Common myeloid progenitor, CD34-positive (primary cell): ENCODE data around the gene ITGA3.

Source experiments
- CTCF ChIA-PET: fragments of 350-600 bp; sonication (Branson Sonifier 250); formaldehyde crosslinking; loops from one replicate; lab custom pipeline; 2021; ENCODE audit warnings: antibody characterized with exemption; lab: Charles Lee
- POLR2A ChIA-PET: fragments of 350-600 bp; sonication (Branson Sonifier 250); formaldehyde crosslinking; loops from one replicate; lab custom pipeline; 2021; ENCODE audit warnings: antibody characterized with exemption; lab: Charles Lee
- DNase-seq, 3 donors: peaks; one replicate each; pipeline versions ENCODE4 v3.0.0 to v3.0.0-alpha.2; 2013
- H3K27ac ChIP-seq, 2 experiments: 1 replicate in 1 of 2; 2 replicates in 1 of 2; pipeline ENCODE4 v1.7.0; 2013; ENCODE audit warnings: inconsistent platforms in 2 of 2, low read length in 2 of 2, mild to moderate bottlenecking in 2 of 2, low read depth in 1 of 2, moderate library complexity in 1 of 2; ENCODE audit not compliant: severe bottlenecking in 2 of 2, insufficient read depth in 1 of 2, poor library complexity in 1 of 2
- H3K27me3 ChIP-seq, 5 experiments: replicated peaks in 2 of 5; 1 replicate in 3 of 5; 2 replicates in 2 of 5; pipeline versions ENCODE4 v1.6.1 to v1.7.0; 2013; ENCODE audit warnings: low read length in 4 of 5, mild to moderate bottlenecking in 2 of 5, moderate library complexity in 2 of 5, inconsistent platforms in 1 of 5; ENCODE audit not compliant: insufficient read depth in 5 of 5, control insufficient read depth in 4 of 5
- H3K36me3 ChIP-seq, 4 experiments: 1 replicate in 2 of 4; 2 replicates in 2 of 4; pipeline versions ENCODE4 v1.6.1 to v1.7.0; 2013; ENCODE audit warnings: low read length in 3 of 4, control low read depth in 1 of 4, mild to moderate bottlenecking in 1 of 4; ENCODE audit not compliant: control insufficient read depth in 4 of 4, insufficient read depth in 4 of 4
- H3K4me1 ChIP-seq, 4 experiments: 1 replicate in 3 of 4; 2 replicates in 1 of 4; pipeline versions ENCODE4 v1.6.1 to v1.7.1; 2013; ENCODE audit warnings: low read length in 3 of 4, mild to moderate bottlenecking in 3 of 4, control low read depth in 1 of 4, inconsistent platforms in 1 of 4, moderate library complexity in 1 of 4; ENCODE audit not compliant: control insufficient read depth in 4 of 4, insufficient read depth in 4 of 4; ENCODE audit errors: control extremely low read depth in 1 of 4
- H3K4me3 ChIP-seq, 7 experiments: 1 replicate in 4 of 7; 2 replicates in 3 of 7; pipeline versions ENCODE4 v1.5.1 to v1.7.0; 2013; ENCODE audit warnings: mild to moderate bottlenecking in 7 of 7, low read length in 6 of 7, moderate library complexity in 6 of 7, inconsistent platforms in 2 of 7, low read depth in 2 of 7, control low read depth in 1 of 7; ENCODE audit not compliant: insufficient read depth in 4 of 7, control insufficient read depth in 1 of 7; ENCODE audit errors: extremely low read depth in 1 of 7
- H3K9me3 ChIP-seq, 5 experiments: 1 replicate in 4 of 5; 2 replicates in 1 of 5; pipeline versions ENCODE4 v1.6.1 to v1.7.1; 2013; ENCODE audit warnings: low read length in 4 of 5, mild to moderate bottlenecking in 2 of 5, inconsistent platforms in 1 of 5, low read depth in 1 of 5, moderate library complexity in 1 of 5; ENCODE audit not compliant: control insufficient read depth in 4 of 5, insufficient read depth in 2 of 5; ENCODE audit errors: control extremely low read depth in 1 of 5
- WGBS: methylation state at CpG from one replicate; pipeline ENCODE4 v1.1.5; 2013; ENCODE audit not compliant: insufficient coverage; 5-methylcytosine and 5-hydroxymethylcytosine counted together

The ITGA3 gene

DNA sequence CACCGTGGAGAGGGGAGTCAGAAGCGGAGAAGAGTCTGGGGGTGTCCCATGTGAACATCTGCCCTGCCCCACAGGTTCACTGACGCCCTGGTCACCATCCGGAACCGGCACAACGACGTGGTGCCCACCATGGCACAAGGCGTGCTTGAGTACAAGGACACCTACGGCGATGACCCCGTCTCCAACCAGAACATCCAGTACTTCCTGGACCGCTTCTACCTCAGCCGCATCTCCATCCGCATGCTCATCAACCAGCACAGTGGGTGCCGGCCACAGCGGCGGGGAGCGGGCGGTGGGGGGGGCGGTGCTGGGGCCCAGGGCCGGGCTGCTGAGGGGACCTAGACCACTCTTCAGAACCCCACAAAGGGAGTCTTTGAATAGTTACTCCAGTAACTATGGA lies 49.9 kb downstream of the ITGA3 start:
- DNase-seq = no peak
- Histone ChIP-seq H3K4me1 (peaks cover 0 to 6% (median 0%) of the 10 kb centered on the region in 4 experiments), H3K27me3 (no peaks in the 10 kb centered on the region), H3K4me3 (no peak overlapping the region), H3K36me3 (peaks cover 6 to 64% (median 29%) of the 10 kb centered on the region in 4 experiments), H3K9me3 (no peaks in the 10 kb centered on the region), H3K27ac (no peak overlapping the region)
- ChIA-PET CTCF (interaction anchor here (1.8 to 2.7 kb wide), 2 partner anchors 9 to 11 kb away, joined by 8 to 16 read pairs; partner anchors contain the start of gene PDK2), POLR2A (no interaction called here)
- 98% methylated on average over 14 of the region's 21 CpGs for WGBS

DNA sequence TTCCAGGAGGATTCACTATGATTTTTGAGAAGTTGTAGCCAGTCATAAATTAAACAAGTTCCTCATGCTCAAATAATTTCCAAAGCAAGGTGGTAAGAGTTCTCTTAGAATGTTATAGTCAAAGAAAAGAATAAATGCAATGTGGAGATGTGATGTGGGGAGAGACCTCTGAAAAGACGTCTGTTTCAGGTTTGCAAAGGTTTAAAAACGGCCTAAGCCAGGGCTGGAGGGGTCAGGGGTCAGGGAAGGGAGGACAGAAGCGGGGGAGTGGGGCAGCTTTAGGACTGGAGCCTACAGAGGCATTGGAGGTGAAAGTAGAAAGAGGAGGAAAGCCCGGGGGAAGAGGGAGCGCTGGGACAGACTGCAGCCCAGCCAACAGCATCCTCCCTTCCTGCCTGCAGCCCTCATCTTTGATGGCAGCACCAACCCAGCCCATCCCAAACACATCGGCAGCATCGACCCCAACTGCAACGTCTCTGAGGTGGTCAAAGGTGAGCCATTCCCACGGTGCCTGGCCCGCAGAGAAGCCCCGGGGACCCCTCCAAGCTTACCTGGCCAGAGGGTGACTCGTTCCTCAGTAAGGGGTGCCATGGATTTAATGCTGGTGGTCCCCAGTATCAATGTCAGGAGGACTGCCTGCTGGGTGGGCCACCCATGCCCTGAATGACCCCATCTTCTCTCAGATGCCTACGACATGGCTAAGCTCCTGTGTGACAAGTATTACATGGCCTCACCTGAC lies 50.7 kb downstream of the ITGA3 start:
- Histone ChIP-seq H3K4me3 (no peak overlapping the region), H3K27me3 (no peaks in the 10 kb centered on the region), H3K9me3 (no peaks in the 10 kb centered on the region), H3K4me1 (peaks cover 0 to 4% (median 0%) of the 10 kb centered on the region in 4 experiments), H3K36me3 (peaks cover 6 to 71% (median 27%) of the 10 kb centered on the region in 4 experiments), H3K27ac (no peak overlapping the region)
- POLR2A ChIA-PET = no interaction called here
- WGBS = 98% methylated on average over 8 of the region's 13 CpGs
- CTCF ChIA-PET = interaction anchor here (14.4 kb wide), 1 partner anchor 11 kb away, joined by 134 read pairs; the partner anchor contains the start of gene PDK2
- no peak for DNase-seq

DNA sequence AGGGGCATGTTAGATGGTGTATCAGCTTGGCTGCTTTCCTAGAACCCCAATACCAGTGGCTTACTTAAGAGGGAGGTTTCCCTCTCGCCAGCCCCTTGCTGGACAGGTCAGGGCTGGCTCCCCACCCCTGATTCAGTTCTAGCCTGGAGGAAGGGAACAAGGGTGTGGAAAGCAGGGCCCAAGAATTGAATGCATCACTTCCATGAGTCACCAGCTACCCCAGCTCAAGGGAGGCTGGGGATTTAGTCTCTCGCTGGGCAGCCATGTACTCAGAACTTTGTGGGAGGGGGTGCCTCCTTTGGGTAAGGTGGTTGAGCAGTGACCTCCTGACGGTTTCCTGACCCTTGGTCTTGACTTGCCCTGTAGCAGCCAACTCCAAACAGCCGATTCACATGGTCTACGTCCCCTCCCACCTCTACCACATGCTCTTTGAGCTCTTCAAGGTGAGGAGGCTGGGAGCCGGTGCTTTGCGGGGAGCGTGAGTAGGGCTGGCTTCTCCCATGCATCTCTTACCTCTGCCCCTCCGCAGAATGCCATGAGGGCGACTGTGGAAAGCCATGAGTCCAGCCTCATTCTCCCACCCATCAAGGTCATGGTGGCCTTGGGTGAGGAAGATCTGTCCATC lies 52.0 kb downstream of the ITGA3 start:
- no peaks in the 10 kb centered on the region for H3K9me3 ChIP-seq
- no peak overlapping the region for H3K27ac ChIP-seq
- H3K36me3 ChIP-seq = peaks cover 6 to 71% (median 26%) of the 10 kb centered on the region in 4 experiments
- H3K4me1 ChIP-seq = no peaks in the 10 kb centered on the region
- no peaks in the 10 kb centered on the region for H3K27me3 ChIP-seq
- 93% methylated on average over 4 of the region's 10 CpGs for WGBS
- H3K4me3 ChIP-seq = no peak overlapping the region
- CTCF ChIA-PET = interaction anchor here (0.6 to 14.4 kb wide), 2 partner anchors 9 to 12 kb away, joined by 3 to 134 read pairs; partner anchors contain the start of gene PDK2
- no peak for DNase-seq
- POLR2A ChIA-PET = no interaction called here

DNA sequence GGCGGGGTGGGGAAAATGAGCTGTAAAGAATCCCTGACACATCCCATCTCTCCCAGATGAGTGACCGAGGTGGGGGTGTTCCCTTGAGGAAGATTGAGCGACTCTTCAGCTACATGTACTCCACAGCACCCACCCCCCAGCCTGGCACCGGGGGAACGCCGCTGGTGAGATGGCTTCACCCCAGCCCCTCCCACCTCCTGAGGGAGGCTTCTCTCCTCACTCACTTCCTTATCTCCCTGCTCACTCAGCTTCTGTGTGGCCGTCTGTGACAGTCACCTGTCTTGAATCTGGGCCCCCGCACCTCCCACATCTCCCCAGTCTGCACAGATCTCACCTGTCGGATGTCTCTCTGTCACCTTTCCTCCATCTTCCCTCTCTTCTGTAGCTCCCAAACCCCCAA lies 52.6 kb downstream of the ITGA3 start:
- POLR2A ChIA-PET = no interaction called here
- Histone ChIP-seq H3K4me1 (no peaks in the 10 kb centered on the region), H3K9me3 (no peaks in the 10 kb centered on the region)

DNA sequence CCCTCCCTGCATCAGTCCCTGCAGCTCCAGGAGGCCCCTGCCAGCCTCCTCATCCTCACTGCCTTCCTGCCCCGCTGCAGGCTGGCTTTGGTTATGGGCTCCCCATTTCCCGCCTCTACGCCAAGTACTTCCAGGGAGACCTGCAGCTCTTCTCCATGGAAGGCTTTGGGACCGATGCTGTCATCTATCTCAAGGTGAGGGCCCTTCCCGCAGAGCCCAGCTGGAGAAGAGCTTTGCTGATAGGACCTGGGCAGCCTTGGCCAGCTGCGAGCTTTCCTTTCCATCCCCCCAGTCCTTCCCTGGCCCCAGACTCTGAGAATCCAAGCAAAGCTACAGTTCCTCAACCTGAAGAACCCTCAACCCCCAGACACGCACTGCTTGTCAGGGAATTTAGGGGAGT lies 53.3 kb downstream of the ITGA3 start:
- no peaks in the 10 kb centered on the region for H3K9me3 ChIP-seq
- H3K36me3 ChIP-seq = peaks cover 6 to 66% (median 23%) of the 10 kb centered on the region in 4 experiments
- no peaks in the 10 kb centered on the region for H3K4me1 ChIP-seq
- POLR2A ChIA-PET = no interaction called here
- CTCF ChIA-PET = interaction anchor here (0.5 to 14.4 kb wide), 3 partner anchors 8 to 60 kb away, joined by 3 to 134 read pairs (median 3); partner anchors contain the start of gene PDK2
- H3K27me3 ChIP-seq = no peaks in the 10 kb centered on the region
- no peak for DNase-seq
- 91% methylated on average over 6 of the region's 7 CpGs for WGBS
- no peak overlapping the region for H3K4me3 ChIP-seq
- no peak overlapping the region for H3K27ac ChIP-seq

More for the DNA sequence above, 52.6 kb downstream of the ITGA3 start:
- no peak overlapping the region for H3K27ac ChIP-seq
- H3K4me3 ChIP-seq = no peak overlapping the region
- no peaks in the 10 kb centered on the region for H3K27me3 ChIP-seq
- CTCF ChIA-PET = interaction anchor here (0.9 to 14.4 kb wide), 2 partner anchors 9 to 13 kb away, joined by 3 to 134 read pairs; partner anchors contain the start of gene PDK2
- no peak for DNase-seq
- WGBS = 89% methylated on average over 8 of the region's 9 CpGs
- peaks cover 6 to 71% (median 23%) of the 10 kb centered on the region in 4 experiments for H3K36me3 ChIP-seq

DNA sequence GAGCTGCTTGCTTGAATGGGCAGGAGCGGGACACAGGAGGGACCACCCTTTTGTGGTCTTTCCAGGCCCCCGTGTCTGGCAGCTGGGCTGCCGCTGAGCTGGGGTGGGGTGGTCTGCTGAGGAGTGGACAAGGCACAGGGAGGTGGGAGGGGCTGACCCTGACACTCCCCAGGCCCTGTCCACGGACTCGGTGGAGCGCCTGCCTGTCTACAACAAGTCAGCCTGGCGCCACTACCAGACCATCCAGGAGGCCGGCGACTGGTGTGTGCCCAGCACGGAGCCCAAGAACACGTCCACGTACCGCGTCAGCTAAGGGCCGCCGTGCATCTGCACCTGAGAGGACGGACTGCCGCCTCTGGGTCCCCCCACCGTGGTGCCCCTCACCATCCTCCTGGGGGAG lies 53.9 kb downstream of the ITGA3 start:
- Histone ChIP-seq H3K4me3 (no peak overlapping the region), H3K27me3 (no peaks in the 10 kb centered on the region), H3K9me3 (no peaks in the 10 kb centered on the region), H3K27ac (no peak overlapping the region), H3K36me3 (peaks cover 6 to 62% (median 23%) of the 10 kb centered on the region in 4 experiments), H3K4me1 (no peaks in the 10 kb centered on the region)
- WGBS = 96% methylated on average over 18 of the region's 19 CpGs
- ChIA-PET POLR2A (no interaction called here), CTCF (interaction anchor here (0.5 to 14.4 kb wide), 2 partner anchors 14 to 60 kb away, joined by 3 to 134 read pairs; partner anchors contain the start of gene PDK2)
- no peak for DNase-seq
